ENCODE results near the gene RBKS.
"Not testable (repeated sequence)": the region's sequence is repeated elsewhere in the genome, so short reads cannot be mapped to it uniquely, and the experiment has no call there.

RBKS gene

DNA sequence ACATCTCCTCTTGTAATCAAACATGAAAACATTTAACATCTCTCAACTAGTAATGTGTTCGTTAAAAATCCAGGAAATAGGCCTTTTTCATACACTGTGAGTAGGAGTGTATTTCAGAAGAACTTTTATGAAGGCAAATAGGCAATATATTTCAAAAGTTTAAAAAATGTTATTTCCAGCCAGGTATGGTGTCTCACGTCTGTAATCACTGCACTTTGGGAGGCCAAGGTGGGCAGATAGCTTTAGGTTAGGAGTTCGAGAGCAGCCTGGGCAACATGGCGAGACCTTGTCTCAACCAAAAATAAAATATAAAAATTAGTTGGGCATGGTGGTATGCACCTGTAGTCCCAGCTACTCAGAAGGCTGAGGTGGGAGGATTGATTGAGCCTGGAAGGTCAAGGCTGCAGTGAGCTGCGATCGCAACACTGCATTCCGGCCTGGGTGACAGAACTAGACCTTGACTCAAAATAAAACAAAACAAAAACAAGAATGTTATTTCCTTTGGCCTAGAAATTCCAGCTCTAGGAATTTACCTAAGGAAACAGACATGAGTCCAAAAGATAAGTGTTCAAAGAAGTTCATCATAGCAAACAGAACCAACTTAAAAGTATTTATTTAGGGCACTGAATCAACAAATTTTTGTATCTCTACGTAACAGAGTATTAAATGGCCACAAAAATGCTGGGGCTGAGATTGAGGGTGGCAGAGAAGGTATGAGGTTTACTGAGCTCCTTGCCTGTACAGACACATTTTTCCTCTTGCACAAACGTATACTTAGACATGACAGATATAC lies 14.9 kb downstream of the RBKS start:
- H3K27ac Mint-ChIP-seq: peak overlapping the region; percentile 17
- intact Hi-C loops (cut with micrococcal nuclease): no loop called here
- H3K27me3 Mint-ChIP-seq: no peaks in the 10 kb centered on the region
- H3K4me3 Mint-ChIP-seq: no peak overlapping the region
- peaks cover 6% of the 10 kb centered on the region for H3K4me1 Mint-ChIP-seq (ENCODE audit: low read depth)
- H3K36me3 Mint-ChIP-seq (ENCODE audit: low read depth): peaks cover 7% of the 10 kb centered on the region
- peaks cover 22% of the 10 kb centered on the region for H3K9me3 Mint-ChIP-seq

DNA sequence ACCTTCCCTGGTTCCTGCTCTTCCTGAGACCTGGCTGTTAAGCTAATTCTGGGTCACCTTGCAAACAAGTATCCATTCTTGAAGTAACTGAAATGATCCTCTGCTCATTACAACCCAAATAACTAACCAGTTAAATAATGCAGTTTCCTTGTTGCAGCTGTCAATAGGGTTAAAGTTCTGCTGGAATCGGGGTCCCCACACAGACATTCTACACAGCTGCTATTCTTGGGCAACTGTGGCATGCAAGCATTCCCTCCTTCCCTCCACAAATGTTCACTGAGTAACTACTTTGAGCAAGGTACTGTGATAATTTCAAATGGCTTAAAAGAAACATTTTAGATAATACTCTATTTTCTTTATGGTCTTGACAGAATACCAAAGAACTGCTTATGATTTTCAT lies 17.1 kb downstream of the RBKS start:
- intact Hi-C loops (cut with micrococcal nuclease): no loop called here
- no peak overlapping the region for H3K27ac Mint-ChIP-seq
- peaks cover 6% of the 10 kb centered on the region for H3K4me1 Mint-ChIP-seq (ENCODE audit: low read depth)
- H3K9me3 Mint-ChIP-seq: peaks cover 10% of the 10 kb centered on the region
- peaks cover 7% of the 10 kb centered on the region for H3K36me3 Mint-ChIP-seq (ENCODE audit: low read depth)
- no peak overlapping the region for H3K4me3 Mint-ChIP-seq
- no peaks in the 10 kb centered on the region for H3K27me3 Mint-ChIP-seq

- H3K4me3 Mint-ChIP-seq: no peak overlapping the region
- no peak overlapping the region for H3K27ac Mint-ChIP-seq
- no peaks in the 10 kb centered on the region for H3K27me3 Mint-ChIP-seq
- H3K9me3 Mint-ChIP-seq: peaks cover 10% of the 10 kb centered on the region
- intact Hi-C loops (cut with micrococcal nuclease): no loop called here
- peaks cover 7% of the 10 kb centered on the region for H3K36me3 Mint-ChIP-seq (ENCODE audit: low read depth)
- peaks cover 6% of the 10 kb centered on the region for H3K4me1 Mint-ChIP-seq (ENCODE audit: low read depth)
Measured at GRCh38 chr2:27871802-27872201, 18.4 kb downstream of the RBKS start.

GRCh38 chr2:27870724-27871123 lies 19.5 kb downstream of the RBKS start:
- Mint-ChIP-seq H3K36me3 (ENCODE audit: low read depth) (peaks cover 3% of the 10 kb centered on the region), H3K4me1 (ENCODE audit: low read depth) (peaks cover 13% of the 10 kb centered on the region), H3K9me3 (peaks cover 5% of the 10 kb centered on the region), H3K27me3 (no peaks in the 10 kb centered on the region), H3K4me3 (no peak overlapping the region), H3K27ac (no peak overlapping the region)
- intact Hi-C loops (cut with micrococcal nuclease): no loop called here

DNA sequence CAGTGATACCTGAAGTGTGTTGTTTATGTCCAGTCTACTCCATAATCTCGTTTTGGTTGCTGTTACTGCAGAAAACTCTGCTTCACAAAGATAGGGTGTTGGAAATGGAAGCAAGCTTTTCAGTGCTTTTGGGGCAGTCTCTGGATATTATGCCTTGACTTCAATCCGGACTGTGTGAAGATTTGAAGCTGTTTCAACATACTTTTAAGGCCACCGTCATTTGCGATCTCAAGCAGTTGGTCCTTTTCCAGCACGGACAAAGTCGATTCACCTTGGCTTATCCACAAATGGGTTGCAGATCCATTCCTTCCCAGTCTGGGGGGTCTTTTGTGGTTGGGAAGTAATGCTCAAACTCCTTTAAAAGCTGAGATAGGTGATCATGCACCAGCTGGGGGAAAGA lies 20.4 kb downstream of the RBKS start:
- Mint-ChIP-seq H3K4me3 (no peak overlapping the region), H3K9me3 (no peaks in the 10 kb centered on the region), H3K36me3 (ENCODE audit: low read depth) (no peaks in the 10 kb centered on the region), H3K27ac (no peak overlapping the region), H3K27me3 (no peaks in the 10 kb centered on the region), H3K4me1 (ENCODE audit: low read depth) (peaks cover 16% of the 10 kb centered on the region)
- intact Hi-C loops (cut with micrococcal nuclease): no loop called here

DNA sequence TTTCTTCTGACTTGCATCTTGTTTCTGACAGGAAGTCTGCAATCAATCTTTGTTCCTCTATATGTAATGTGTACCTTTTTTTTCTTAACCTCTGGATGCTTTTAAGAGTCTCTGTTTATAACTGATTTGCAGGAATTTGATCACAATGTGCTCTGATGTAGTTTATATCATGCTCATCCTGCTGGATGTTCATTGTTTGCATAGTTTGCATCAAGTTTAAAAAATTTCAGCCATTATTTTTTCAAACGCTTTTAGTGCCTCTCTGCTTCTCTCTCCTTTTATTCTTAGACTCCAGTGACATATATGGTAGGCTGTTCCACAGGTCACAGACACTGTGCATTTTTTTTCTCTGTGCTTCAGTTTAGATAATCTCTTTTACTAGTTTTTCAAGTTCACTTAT lies 23.9 kb downstream of the RBKS start:
- Mint-ChIP-seq H3K27ac (no peak overlapping the region), H3K9me3 (no peaks in the 10 kb centered on the region), H3K4me3 (no peak overlapping the region), H3K36me3 (ENCODE audit: low read depth) (no peaks in the 10 kb centered on the region), H3K27me3 (no peaks in the 10 kb centered on the region), H3K4me1 (ENCODE audit: low read depth) (peaks cover 16% of the 10 kb centered on the region)
- intact Hi-C loops (cut with micrococcal nuclease): no loop called here

DNA sequence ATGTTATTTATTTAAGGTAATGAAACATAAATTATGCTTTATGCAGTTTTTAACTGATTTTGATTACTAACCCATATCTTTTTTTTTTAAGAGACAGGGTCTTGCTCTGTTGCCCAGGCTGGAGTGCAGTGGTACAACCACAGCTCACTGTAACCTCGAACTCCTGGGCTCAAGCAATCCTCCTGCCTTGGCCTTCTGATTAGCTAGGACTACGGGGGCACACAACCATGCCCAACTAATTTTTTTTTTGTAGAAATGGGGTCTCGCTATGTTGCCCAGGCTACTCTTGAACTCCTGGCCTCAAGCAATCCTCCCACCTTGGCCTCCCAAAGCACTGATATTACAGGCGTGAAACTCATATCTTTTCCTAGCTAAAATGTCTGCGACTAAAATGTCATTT lies 26.2 kb downstream of the RBKS start:
- H3K36me3 Mint-ChIP-seq (ENCODE audit: low read depth); H3K27me3 Mint-ChIP-seq; intact Hi-C loops (cut with micrococcal nuclease); H3K27ac Mint-ChIP-seq; H3K9me3 Mint-ChIP-seq; H3K4me3 Mint-ChIP-seq: not testable (repeated sequence)
- peaks cover 26% of the 10 kb centered on the region for H3K4me1 Mint-ChIP-seq (ENCODE audit: low read depth)

GRCh38 chr2:27863146-27863545 lies 27.0 kb downstream of the RBKS start:
- H3K36me3 Mint-ChIP-seq (ENCODE audit: low read depth): no peaks in the 10 kb centered on the region
- intact Hi-C loops (cut with micrococcal nuclease): no loop called here
- H3K4me1 Mint-ChIP-seq (ENCODE audit: low read depth): peaks cover 30% of the 10 kb centered on the region

DNA sequence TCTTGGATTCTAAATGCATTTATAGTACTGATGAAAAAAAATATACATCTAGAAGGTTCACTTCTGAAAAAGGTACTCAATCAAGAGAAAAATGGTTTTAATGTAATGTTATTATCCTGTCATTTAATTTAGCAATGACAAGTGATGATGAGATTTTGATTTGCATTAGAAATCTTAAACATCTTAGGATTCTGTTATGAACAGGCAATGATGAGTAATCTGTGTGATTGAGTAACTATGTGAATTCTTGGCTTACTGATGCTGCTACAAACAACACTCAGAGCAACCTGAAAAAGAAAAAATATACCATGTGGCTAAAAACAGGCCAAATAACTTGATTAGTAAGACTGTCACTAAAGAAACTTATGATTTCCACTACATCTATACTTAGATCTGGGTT lies 30.1 kb downstream of the RBKS start:
- no peak overlapping the region for H3K4me3 Mint-ChIP-seq
- no peaks in the 10 kb centered on the region for H3K9me3 Mint-ChIP-seq
- no peaks in the 10 kb centered on the region for H3K27me3 Mint-ChIP-seq
- H3K27ac Mint-ChIP-seq: no peak overlapping the region
- H3K36me3 Mint-ChIP-seq (ENCODE audit: low read depth): no peaks in the 10 kb centered on the region
- intact Hi-C loops (cut with micrococcal nuclease): no loop called here
- peaks cover 17% of the 10 kb centered on the region for H3K4me1 Mint-ChIP-seq (ENCODE audit: low read depth)

More at GRCh38 chr2:27863146-27863545, 27.0 kb downstream of the RBKS start:
- Mint-ChIP-seq H3K9me3 (no peaks in the 10 kb centered on the region), H3K27ac (no peak overlapping the region), H3K4me3 (no peak overlapping the region), H3K27me3 (no peaks in the 10 kb centered on the region)

DNA sequence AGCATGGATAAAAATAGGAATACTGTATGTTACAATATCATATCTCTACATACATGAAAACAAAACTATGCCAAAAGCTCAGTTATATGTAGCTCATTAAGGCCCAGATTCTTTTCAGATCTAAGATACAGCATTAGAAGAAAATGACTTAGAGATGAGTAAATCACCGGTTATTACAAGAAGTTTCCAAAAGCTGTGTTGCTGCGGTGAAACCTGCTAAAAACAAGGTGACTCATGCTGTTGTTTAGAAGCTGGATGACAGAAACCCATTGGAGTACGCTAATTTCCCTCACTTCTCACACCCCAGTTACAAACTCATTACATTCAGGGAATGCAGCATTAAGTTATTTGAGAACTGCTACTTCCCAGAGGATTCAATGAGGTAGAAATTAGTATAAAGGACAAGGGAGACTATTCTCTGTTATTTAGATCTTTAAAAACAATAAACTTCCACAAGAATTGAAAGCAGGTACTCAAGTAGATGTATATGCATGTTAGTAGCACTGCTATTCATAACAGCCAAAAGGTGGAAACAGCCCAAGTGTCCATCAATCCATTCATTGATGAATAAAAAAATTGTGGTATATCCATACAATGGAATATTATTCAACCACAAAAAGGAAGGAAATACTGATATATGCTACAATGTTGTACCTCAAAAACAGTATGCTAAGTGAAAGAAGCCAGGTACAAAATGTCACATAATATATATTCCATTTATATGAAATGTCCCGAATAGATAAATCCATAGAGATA lies 32.6 kb downstream of the RBKS start:
- intact Hi-C loops (cut with micrococcal nuclease): no loop called here
- Mint-ChIP-seq H3K27ac (no peak overlapping the region), H3K9me3 (no peaks in the 10 kb centered on the region), H3K4me1 (ENCODE audit: low read depth) (peaks cover 22% of the 10 kb centered on the region), H3K27me3 (no peaks in the 10 kb centered on the region), H3K4me3 (no peak overlapping the region), H3K36me3 (ENCODE audit: low read depth) (no peaks in the 10 kb centered on the region)

DNA sequence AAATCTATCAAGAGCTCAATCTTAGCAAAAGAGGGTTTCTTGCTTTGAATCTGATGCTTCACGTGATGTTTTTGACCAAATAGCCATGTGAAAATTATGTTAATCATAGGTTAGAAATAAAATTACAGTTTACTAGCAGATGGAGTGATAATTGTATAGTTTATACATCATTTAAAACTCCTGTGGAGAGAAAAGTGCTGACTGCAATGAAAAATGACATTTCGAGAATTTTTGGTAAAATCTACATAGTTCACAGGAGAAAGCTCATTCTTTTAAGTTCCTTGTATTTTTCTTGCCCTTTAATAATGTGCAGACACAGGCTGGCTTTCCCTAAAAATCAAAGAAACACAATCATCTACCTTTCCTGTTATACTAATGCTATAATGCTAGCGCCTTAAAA lies 33.2 kb downstream of the RBKS start:
- H3K36me3 Mint-ChIP-seq (ENCODE audit: low read depth): no peaks in the 10 kb centered on the region
- H3K27ac Mint-ChIP-seq: no peak overlapping the region
- intact Hi-C loops (cut with micrococcal nuclease): no loop called here
- H3K4me3 Mint-ChIP-seq: no peak overlapping the region
- peaks cover 22% of the 10 kb centered on the region for H3K4me1 Mint-ChIP-seq (ENCODE audit: low read depth)
- no peaks in the 10 kb centered on the region for H3K9me3 Mint-ChIP-seq
- no peaks in the 10 kb centered on the region for H3K27me3 Mint-ChIP-seq

DNA sequence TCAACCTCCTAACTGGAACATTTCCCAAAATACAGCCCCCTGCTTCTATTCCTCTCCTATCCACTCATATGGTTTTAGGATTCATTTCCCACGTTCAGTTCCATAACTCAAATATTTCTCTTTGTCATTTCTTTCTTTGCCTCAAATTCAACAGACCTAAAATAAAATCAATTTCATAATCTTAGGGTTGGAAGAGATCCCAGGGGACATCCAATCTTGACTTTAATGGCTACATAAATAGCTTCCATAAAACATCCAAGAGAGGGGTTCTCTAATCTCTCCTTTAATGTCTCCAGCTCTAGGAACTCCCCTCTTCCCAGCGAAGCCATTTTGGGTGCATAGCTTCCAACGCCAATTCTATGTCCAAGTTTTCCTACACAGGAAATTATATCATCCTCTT lies 33.8 kb downstream of the RBKS start:
- Mint-ChIP-seq H3K27ac (no peak overlapping the region), H3K4me3 (no peak overlapping the region)
- intact Hi-C loops (cut with micrococcal nuclease): no loop called here

GRCh38 chr2:27855476-27855875 lies 34.7 kb downstream of the RBKS start:
- intact Hi-C loops (cut with micrococcal nuclease): no loop called here
- Mint-ChIP-seq H3K9me3 (no peaks in the 10 kb centered on the region), H3K36me3 (ENCODE audit: low read depth) (no peaks in the 10 kb centered on the region), H3K27ac (no peak overlapping the region), H3K27me3 (no peaks in the 10 kb centered on the region), H3K4me3 (no peak overlapping the region), H3K4me1 (ENCODE audit: low read depth) (peaks cover 11% of the 10 kb centered on the region)

More for the DNA sequence above, 33.8 kb downstream of the RBKS start:
- H3K36me3 Mint-ChIP-seq (ENCODE audit: low read depth): no peaks in the 10 kb centered on the region
- peaks cover 20% of the 10 kb centered on the region for H3K4me1 Mint-ChIP-seq (ENCODE audit: low read depth)
- no peaks in the 10 kb centered on the region for H3K9me3 Mint-ChIP-seq
- no peaks in the 10 kb centered on the region for H3K27me3 Mint-ChIP-seq

GRCh38 chr2:27854229-27854862 lies 35.8 kb downstream of the RBKS start:
- Mint-ChIP-seq H3K9me3 (no peaks in the 10 kb centered on the region), H3K27ac (no peak overlapping the region)

More at GRCh38 chr2:27854229-27854862, 35.8 kb downstream of the RBKS start:
- intact Hi-C loops (cut with micrococcal nuclease): no loop called here
- H3K27me3 Mint-ChIP-seq: no peaks in the 10 kb centered on the region
- no peaks in the 10 kb centered on the region for H3K36me3 Mint-ChIP-seq (ENCODE audit: low read depth)
- H3K4me3 Mint-ChIP-seq: no peak overlapping the region
- peaks cover 10% of the 10 kb centered on the region for H3K4me1 Mint-ChIP-seq (ENCODE audit: low read depth)
